NCI-H460 (cell line): ENCODE data around the gene NR6A1. TPM values are rescaled to one million over a fixed set of nuclear protein-coding genes. Genes with fewer than 3 reads are reported as not detected.
"Not testable (repeated sequence)": the region's sequence is repeated elsewhere in the genome, so short reads cannot be mapped to it uniquely, and the experiment has no call there.

Source experiments
- DNase-seq: peaks from one replicate; pipeline ENCODE4 v3.0.0-alpha.2; 2016; ENCODE audit warnings: low read depth; ENCODE audit errors: extremely low read depth
- total RNA-seq: library from RNA; depleted of rRNA; stranded (reverse); fragments of >200 nt; shearing (Covaris generic); gene quantifications from 2 replicates; pipeline ENCODE4 v1.2.3, GENCODE V29; 2014

NR6A1 gene
- total RNA-seq, 1 experiment from 2014 or later: 0.89 TPM

- not testable (repeated sequence) for DNase-seq
These were observed 36.4 kb downstream of the NR6A1 start for GRCh38 chr9:124734741-124735083.

GRCh38 chr9:124733964-124734740 lies 37.0 kb downstream of the NR6A1 start:
- no peak for DNase-seq

DNA sequence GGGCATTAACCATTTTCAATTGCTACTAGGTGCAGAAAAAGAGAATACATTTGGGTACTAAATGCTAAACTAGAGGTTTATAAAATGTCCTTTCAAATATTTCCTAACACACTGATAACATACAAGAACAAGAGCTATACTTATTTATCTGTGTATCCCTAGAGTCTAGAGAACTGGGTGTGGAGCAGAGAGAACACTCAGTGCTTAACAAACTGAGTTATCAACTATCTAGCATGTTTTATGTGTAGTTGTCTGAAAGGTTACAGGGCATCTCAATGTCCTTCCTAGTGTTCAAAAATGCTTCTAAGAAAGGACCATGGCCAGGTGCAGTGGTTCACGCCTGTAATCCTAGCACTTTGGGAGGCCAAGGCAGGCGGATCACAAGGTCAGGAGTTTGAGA lies 40.3 kb downstream of the NR6A1 start:
- no peak for DNase-seq

- DNase-seq: no peak
These were observed 44.2 kb downstream of the NR6A1 start for GRCh38 chr9:124726886-124727285.

GRCh38 chr9:124725068-124725452 lies 46.1 kb downstream of the NR6A1 start:
- DNase-seq: no peak

- no peak for DNase-seq
These were observed 46.6 kb downstream of the NR6A1 start for GRCh38 chr9:124724415-124725067.

- no peak for DNase-seq
These were observed 47.8 kb downstream of the NR6A1 start for GRCh38 chr9:124723352-124723751.

GRCh38 chr9:124721109-124721906 lies 49.8 kb downstream of the NR6A1 start:
- no peak for DNase-seq

DNA sequence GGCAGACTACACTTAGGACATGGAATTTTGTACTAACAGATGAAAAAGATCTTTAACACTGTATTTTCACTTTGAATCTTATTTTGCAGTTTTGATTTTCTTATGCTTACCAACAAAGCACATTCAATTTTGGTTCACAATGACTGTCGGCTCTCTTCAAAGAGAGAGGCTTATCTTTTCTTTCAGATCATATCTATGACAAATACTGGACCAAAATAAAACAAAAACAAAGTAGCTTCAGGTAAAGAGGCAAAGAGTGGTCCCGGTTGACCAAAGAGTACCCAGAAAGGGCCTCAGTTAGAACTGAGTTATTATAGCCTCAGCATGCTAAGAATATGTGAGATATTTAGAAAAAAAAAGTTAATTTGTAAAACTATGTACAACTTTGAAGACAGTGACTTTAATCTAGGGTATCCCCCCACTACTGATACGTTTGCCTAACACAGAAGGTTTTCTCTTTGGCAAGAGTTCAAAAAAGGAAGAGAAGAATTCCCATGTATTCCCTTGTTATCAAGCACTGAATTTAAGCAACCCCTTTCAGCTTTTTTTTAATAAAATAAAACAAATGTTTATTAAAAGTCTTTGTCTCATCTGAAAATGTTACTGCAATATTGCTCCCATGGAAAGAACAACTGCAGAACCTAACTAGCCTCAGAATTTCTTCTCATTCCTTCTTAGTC lies 50.5 kb downstream of the NR6A1 start:
- no peak for DNase-seq

- no peak for DNase-seq
These were observed 52.2 kb downstream of the NR6A1 start for GRCh38 chr9:124718928-124719327.

DNA sequence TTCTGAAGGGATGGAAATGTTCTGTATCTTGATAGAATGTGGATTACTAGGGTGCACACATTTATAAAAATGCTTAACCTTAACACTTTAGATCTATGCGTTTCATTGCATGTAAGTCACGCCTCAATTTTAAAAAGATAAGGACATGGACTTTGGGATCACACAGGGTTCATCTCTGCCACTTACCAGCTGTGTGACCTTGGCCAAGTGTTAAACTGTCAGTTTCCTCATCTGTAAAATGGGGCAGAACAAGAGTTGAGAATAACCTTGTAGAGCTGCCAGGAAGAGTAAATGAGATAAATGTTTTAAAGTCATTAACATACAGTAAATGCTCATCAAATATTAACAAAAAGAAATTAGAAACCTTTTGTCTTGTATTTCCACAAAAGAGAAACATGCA lies 53.5 kb downstream of the NR6A1 start:
- DNase-seq: no peak

DNA sequence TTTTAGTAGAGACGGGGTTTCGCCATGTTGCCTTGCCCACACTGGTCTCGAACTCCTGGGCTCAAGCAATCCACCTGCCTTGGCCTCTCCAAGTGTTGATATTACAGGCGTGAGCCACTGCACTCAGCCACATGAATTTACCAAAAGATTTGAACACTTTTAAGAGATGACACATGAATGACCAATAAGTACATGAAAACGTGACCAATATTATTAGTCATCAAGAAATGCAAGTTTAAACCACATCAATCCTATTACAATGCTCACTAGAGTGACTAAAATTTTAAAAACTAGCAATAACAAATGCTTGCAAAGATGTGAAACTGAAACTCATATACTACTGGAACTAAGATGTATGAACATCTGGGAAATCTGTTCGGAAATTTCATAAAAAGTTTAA lies 54.3 kb downstream of the NR6A1 start:
- no peak for DNase-seq

DNA sequence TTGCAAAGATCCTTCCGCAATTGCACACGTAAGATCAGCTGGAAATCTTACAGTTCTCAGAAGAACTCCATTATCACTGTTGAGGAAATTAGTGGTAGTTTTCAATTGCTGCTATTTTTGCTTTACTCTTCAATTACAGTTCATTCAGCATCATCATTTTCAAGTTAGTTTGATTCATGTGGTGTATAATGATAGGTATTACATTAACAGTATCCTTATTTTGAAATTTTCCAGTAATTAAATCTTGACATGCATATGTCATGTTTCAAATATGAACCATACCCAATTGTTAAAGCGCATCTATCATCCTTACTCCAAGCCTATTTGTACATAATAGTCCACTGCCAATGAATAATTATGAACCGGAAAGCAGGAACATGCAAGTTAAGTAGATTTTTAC lies 60.3 kb downstream of the NR6A1 start:
- DNase-seq: no peak

- DNase-seq: no peak
These were observed 61.8 kb downstream of the NR6A1 start for GRCh38 chr9:124709292-124709690.

DNA sequence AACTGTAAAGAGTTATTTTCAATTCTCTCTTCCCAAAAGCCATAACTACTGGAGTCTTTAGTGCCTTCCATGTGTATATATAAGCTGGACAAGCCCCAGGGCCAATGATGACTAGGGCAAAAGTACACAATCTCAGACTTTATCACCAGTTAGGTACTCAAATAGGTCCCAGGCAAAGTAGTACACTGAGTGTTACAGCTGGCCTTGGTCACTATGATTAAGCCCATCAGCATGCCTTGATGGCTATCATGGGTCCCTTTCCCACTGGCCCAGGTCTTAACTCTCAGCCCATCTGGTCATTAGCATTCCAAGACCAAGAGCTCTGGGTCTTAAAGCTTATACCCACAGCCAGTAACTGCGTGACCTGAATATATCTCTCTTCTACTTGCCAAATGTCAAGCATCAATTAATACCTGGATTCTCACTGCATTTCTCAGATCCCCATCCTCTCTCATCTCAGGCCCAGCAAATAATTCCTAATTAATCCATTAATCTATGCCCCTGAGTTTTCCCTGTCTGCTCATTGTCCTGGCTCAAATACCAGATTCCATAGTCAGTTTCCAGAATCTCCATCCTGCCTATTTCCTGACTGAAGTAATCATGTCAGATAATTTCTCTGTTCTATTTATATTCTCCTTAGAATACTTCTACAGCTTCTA lies 62.3 kb downstream of the NR6A1 start:
- DNase-seq: no peak

DNA sequence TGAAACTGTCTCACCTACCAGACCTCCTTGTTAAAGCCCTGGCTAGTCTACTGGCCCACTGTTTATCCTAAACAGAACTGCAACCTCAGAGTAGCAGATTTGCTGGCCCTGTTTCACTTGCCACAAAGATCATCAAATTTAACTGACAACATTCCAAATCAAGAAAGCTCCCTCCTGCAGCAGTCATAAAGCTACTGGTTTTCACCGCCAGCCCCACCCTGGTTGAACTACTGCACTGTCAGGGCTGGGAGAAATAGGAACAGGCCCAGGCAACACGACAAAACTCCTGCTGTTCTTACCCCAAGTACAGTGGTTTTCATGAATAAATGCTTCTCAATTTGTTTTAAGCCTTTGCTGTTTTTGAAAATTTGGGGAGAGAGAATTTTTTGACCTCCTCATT lies 63.0 kb downstream of the NR6A1 start:
- no peak for DNase-seq

DNA sequence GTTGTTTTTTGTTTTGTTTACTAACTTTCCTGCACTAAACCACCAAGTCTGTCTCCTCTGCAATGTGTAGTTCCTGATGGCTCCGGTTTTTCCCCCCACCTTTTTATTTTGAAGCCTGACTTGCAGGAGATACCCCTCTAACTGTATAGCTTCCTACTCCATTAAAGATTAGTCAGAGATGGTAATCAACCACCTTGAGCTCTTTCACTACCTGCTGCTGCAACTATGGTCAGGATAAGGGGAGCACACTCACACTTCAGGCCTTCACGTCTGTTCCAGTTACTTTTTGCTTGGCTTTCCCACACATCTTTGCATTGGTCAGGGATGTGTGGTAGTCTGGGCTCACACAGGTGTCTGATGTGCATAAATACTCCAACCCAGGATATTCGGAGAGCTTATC lies 63.4 kb downstream of the NR6A1 start:
- DNase-seq: no peak

GRCh38 chr9:124706685-124707084 lies 64.4 kb downstream of the NR6A1 start:
- DNase-seq: no peak

DNA sequence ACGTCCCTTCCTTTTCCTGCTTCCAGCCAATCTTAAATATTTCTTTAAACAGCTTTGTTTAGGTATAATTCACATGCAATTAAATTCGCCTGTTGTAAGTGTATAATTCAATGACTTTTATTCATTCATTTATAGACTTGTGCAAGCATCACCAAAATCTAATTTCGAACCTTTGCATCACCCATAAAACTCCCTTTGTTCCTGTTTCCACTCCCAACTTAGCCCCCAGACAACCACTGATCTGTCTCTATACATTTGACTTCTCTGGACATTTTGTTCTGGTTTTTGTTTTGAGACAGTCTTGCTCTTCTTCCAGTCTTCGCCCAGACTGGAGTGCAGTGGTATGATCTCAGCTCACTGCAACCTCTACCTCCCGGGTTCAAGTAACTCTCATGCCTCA lies 71.5 kb downstream of the NR6A1 start:
- no peak for DNase-seq

GRCh38 chr9:124698265-124698664 lies 72.8 kb downstream of the NR6A1 start:
- no peak for DNase-seq
